GM13976 (cell line): ENCODE results near the gene CST11.
"Not testable (repeated sequence)": the region's sequence is repeated elsewhere in the genome, so short reads cannot be mapped to it uniquely, and the experiment has no call there.

Experiments
- DNase-seq: peaks from one replicate; pipeline ENCODE4 v3.0.0; 2012; ENCODE audit warnings: low spot score
- CTCF ChIP-seq: IDR thresholded peaks from 2 replicates; pipeline ENCODE4 v1.5.1; 2012; ENCODE audit warnings: borderline replicate concordance, mild to moderate bottlenecking; ENCODE audit not compliant: insufficient read depth; ENCODE audit errors: extremely low read depth, missing control alignments, control extremely low read depth
- in situ Hi-C: fragments of 300-500 bp; cut with MboI; formaldehyde crosslinking; loops from one replicate; pipeline ENCODE4 v1.12.0; 2022; ENCODE audit warnings: low sequenced_read_pairs, mixed read lengths, inconsistent platforms; ENCODE audit not compliant: unreplicated experiment

CST11 gene

GRCh38 chr20:23476015-23476754, 23.5 kb upstream of the CST11 start:
- in situ Hi-C loops = no loop called here
- no peak for DNase-seq
- no peak for TF ChIP-seq CTCF

- no peak for DNase-seq
- no peak for TF ChIP-seq CTCF
- in situ Hi-C loops = no loop called here
Observed at GRCh38 chr20:23475395-23475794, 22.7 kb upstream of the CST11 start.

- DNase-seq, in situ Hi-C loops: not testable (repeated sequence)
Observed at GRCh38 chr20:23473293-23473692, 20.6 kb upstream of the CST11 start.

- DNase-seq, in situ Hi-C loops: not testable (repeated sequence)
Observed at GRCh38 chr20:23472306-23472705, 19.6 kb upstream of the CST11 start.

- in situ Hi-C loops, DNase-seq: not testable (repeated sequence)
Observed at GRCh38 chr20:23466961-23467360, 14.3 kb upstream of the CST11 start.

- in situ Hi-C loops = no loop called here
Observed at GRCh38 chr20:23461180-23461579, 8.5 kb upstream of the CST11 start.

GRCh38 chr20:23459461-23460150, 6.9 kb upstream of the CST11 start:
- no peak for TF ChIP-seq CTCF
- in situ Hi-C loops = no loop called here
- no peak for DNase-seq

More at GRCh38 chr20:23461180-23461579, 8.5 kb upstream of the CST11 start:
- DNase-seq = no peak
- no peak for TF ChIP-seq CTCF

GRCh38 chr20:23456873-23457272, 4.2 kb upstream of the CST11 start:
- in situ Hi-C loops = no loop called here

More at GRCh38 chr20:23456873-23457272, 4.2 kb upstream of the CST11 start:
- TF ChIP-seq CTCF = no peak
- DNase-seq = no peak
